ENCODE measurements around the gene THAP4. TPM values are rescaled to one million over a fixed set of nuclear protein-coding genes. Genes with fewer than 3 reads are reported as not detected.
A peak's percentile ranks its signal among the peaks of the same experiment; 100 is the strongest.

THAP4 gene
- total RNA-seq, 4 donors from 2014 or later: 27.3 to 61.2 (median 42.0) TPM

DNA sequence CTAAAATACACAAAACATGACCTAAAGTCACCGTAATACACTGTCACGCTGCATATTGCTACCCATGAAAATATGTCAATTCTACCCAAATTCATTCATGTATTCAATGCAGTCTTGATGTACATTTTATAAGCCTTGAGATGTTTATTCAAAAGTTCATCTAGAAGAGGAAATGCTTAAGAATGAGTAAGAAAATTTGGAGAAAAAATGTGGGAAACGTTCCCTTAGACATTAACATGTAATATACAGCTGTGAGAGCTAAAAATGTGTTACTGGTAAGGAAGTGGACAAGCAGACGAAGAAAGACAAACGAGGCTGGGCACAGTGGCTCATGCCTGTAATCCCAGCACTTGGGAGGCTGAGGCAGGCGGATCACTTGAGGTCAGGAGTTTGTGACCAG, 37.3 kb downstream of the THAP4 start:
- Histone ChIP-seq H3K4me1 (no peaks in the 10 kb centered on the region), H3K36me3 (peaks cover 0 to 94% (median 14%) of the 10 kb centered on the region in 3 donors), H3K9me3 (no peaks in the 10 kb centered on the region), H3K27me3 (no peaks in the 10 kb centered on the region), H3K27ac (no peak overlapping the region), H3K4me3 (no peak overlapping the region)
- TF ChIP-seq POLR2A (IDR thresholded peaks at IDR 0.05): no peak
- no peak for TF ChIP-seq EP300 (IDR thresholded peaks at IDR 0.05)
- TF ChIP-seq CTCF (IDR thresholded peaks at IDR 0.05): no peak
- WGBS, 2 donors: 81 to 86% methylated on average over 6 of the region's 6 CpGs
- no peak for DNase-seq (ENCODE audit: low spot score in 2 of 2)

- H3K27ac ChIP-seq: no peak overlapping the region
These were observed 38.5 kb downstream of the THAP4 start for GRCh38 chr2:241598487-241598886.

GRCh38 chr2:241598061-241598460, 38.9 kb downstream of the THAP4 start:
- WGBS, 2 donors: 60 to 65% methylated on average over 5 of the region's 5 CpGs
- Histone ChIP-seq H3K27me3 (no peaks in the 10 kb centered on the region), H3K9me3 (no peaks in the 10 kb centered on the region), H3K4me3 (no peak overlapping the region), H3K36me3 (peaks cover 0 to 98% (median 14%) of the 10 kb centered on the region in 3 donors), H3K27ac (no peak overlapping the region), H3K4me1 (no peaks in the 10 kb centered on the region)
- peak in 1 of 2 donors; percentile 18 for DNase-seq (ENCODE audit: low spot score in 2 of 2)
- TF ChIP-seq POLR2A (IDR thresholded peaks at IDR 0.05): no peak

More at GRCh38 chr2:241598487-241598886, 38.5 kb downstream of the THAP4 start:
- H3K4me1 ChIP-seq: no peaks in the 10 kb centered on the region
- no peak for TF ChIP-seq POLR2A (IDR thresholded peaks at IDR 0.05)
- TF ChIP-seq EP300 (IDR thresholded peaks at IDR 0.05): no peak
- peak in 1 of 5 experiments; percentile 12 for TF ChIP-seq CTCF (IDR thresholded peaks at IDR 0.05)
- DNase-seq (ENCODE audit: low spot score in 2 of 2): no peak
- no peak overlapping the region for H3K4me3 ChIP-seq
- H3K36me3 ChIP-seq: peaks cover 0 to 98% (median 14%) of the 10 kb centered on the region in 3 donors
- no peaks in the 10 kb centered on the region for H3K27me3 ChIP-seq
- 50 to 79% methylated on average over 1 of the region's 1 CpG for WGBS, 2 donors
- H3K9me3 ChIP-seq: no peaks in the 10 kb centered on the region

- no peaks in the 10 kb centered on the region for H3K4me1 ChIP-seq
- no peak for DNase-seq (ENCODE audit: low spot score in 2 of 2)
- 88 to 97% methylated on average over 6 of the region's 6 CpGs for WGBS, 2 donors
- H3K27ac ChIP-seq: no peak overlapping the region
- H3K9me3 ChIP-seq: no peaks in the 10 kb centered on the region
- no peak overlapping the region for H3K4me3 ChIP-seq
- no peaks in the 10 kb centered on the region for H3K27me3 ChIP-seq
- peaks cover 0 to 98% (median 9%) of the 10 kb centered on the region in 3 donors for H3K36me3 ChIP-seq
- no peak for TF ChIP-seq CTCF (IDR thresholded peaks at IDR 0.05)
These were observed 39.4 kb downstream of the THAP4 start for GRCh38 chr2:241597561-241597960.

DNA sequence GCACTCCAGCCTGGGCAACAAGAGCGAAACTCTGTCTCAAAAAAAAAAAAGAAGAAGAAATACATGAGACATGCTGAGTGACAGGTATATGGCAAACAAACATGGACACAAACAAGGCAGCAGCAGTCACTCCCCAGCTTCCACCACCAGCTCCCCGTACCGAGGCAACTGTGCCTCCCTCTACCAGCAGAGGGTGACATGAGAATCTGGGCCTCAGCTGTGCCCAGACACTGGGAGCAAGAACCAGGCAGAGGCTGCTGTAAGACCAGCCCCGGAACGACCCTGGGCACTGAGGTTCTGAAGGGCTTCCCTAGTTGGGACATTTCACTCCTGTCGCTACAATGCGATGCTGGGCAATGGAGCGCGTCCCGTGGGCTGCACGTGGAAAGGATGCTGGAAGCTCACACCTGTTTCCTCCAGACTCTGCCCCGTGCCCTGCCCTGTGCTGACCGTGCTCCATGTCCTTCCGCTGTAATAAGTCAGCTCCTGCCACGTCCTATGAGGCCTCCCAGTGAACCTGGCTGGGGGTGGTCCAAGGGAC, 41.3 kb downstream of the THAP4 start:
- peaks cover 0 to 98% (median 0%) of the 10 kb centered on the region in 3 donors for H3K36me3 ChIP-seq
- WGBS, 2 donors: 87 to 91% methylated on average over 15 of the region's 15 CpGs
- DNase-seq (ENCODE audit: low spot score in 2 of 2): no peak

More for the DNA sequence above, 41.3 kb downstream of the THAP4 start:
- no peaks in the 10 kb centered on the region for H3K27me3 ChIP-seq
- no peak overlapping the region for H3K4me3 ChIP-seq
- no peak for TF ChIP-seq POLR2A (IDR thresholded peaks at IDR 0.05)
- no peak for TF ChIP-seq CTCF (IDR thresholded peaks at IDR 0.05)
- TF ChIP-seq EP300 (IDR thresholded peaks at IDR 0.05): no peak
- H3K9me3 ChIP-seq: no peaks in the 10 kb centered on the region
- H3K4me1 ChIP-seq: no peaks in the 10 kb centered on the region
- H3K27ac ChIP-seq: no peak overlapping the region

Data from tibial nerve (tissue), 4 donors.